ENCODE results near the gene EFCAB7. TPM values are rescaled to one million over a fixed set of nuclear protein-coding genes. Genes with fewer than 3 reads are reported as not detected.
A peak's percentile ranks its signal among the peaks of the same experiment; 100 is the strongest.

EFCAB7 gene
- total RNA-seq, 1 donor from 2014 or later, result 17.7 TPM

GRCh38 chr1:63607322-63607721, 84.0 kb downstream of the EFCAB7 start:
- DNase-seq, result no peak

- no peak for DNase-seq
Observed at GRCh38 chr1:63611231-63611630, 87.9 kb downstream of the EFCAB7 start.

- DNase-seq, result no peak
Observed at GRCh38 chr1:63612564-63612963, 89.2 kb downstream of the EFCAB7 start.

GRCh38 chr1:63612971-63613370, 89.6 kb downstream of the EFCAB7 start:
- DNase-seq, result no peak

GRCh38 chr1:63615768-63616420, 92.6 kb downstream of the EFCAB7 start:
- DNase-seq, result peak; percentile 91

- DNase-seq, result no peak
Observed at GRCh38 chr1:63617450-63617849, 94.1 kb downstream of the EFCAB7 start.

- no peak for DNase-seq
Observed at GRCh38 chr1:63618011-63618410, 94.7 kb downstream of the EFCAB7 start.

GRCh38 chr1:63619558-63619957, 96.2 kb downstream of the EFCAB7 start:
- no peak for DNase-seq

GRCh38 chr1:63620671-63621070, 97.3 kb downstream of the EFCAB7 start:
- no peak for DNase-seq

GRCh38 chr1:63621075-63621474, 97.8 kb downstream of the EFCAB7 start:
- no peak for DNase-seq

- no peak for DNase-seq
Observed at GRCh38 chr1:63621698-63622097, 98.4 kb downstream of the EFCAB7 start.

Small RNAs within 50 kb of the gene (small RNA-seq; reads per million reads assigned to genes)
- gene RF02105 (ENCODE audit: low replicate concordance) (not detected), gene RF02106 (ENCODE audit: low replicate concordance) (not detected), gene RF02107 (ENCODE audit: low replicate concordance) (not detected), gene RF02108 (ENCODE audit: low replicate concordance) (not detected), gene RF02109 (ENCODE audit: low replicate concordance) (not detected), gene RF02110 (ENCODE audit: low replicate concordance) (not detected), gene RN7SL488P (ENCODE audit: low replicate concordance) (not detected), gene RNU7-123P (ENCODE audit: low replicate concordance) (not detected)

Other genes with a start within 250 kb of the EFCAB7 start
- gene FOXD3, start 201.0 kb upstream of the EFCAB7 start, total RNA-seq, result 8.2 TPM
- 21.1 TPM for gene ALG6, start 155.9 kb upstream of the EFCAB7 start, total RNA-seq
- gene ITGB3BP, start 300 bp upstream of the EFCAB7 start, total RNA-seq, result 16.1 TPM
- gene PGM1, start 69.9 kb downstream of the EFCAB7 start, total RNA-seq, result 152 TPM